Activated T-cell treated with anti-CD3 and anti-CD28 coated beads, Interleukin-2, amount 50 U/mL, for 4 hours (primary cell): ENCODE results near the gene EEF1A1. TPM values are rescaled to one million over a fixed set of nuclear protein-coding genes. Genes with fewer than 3 reads are reported as not detected.
"Not testable (repeated sequence)": the region's sequence is repeated elsewhere in the genome, so short reads cannot be mapped to it uniquely, and the experiment has no call there.

ENCODE experiments used
- ATAC-seq, 2 donors: fragments of 200-7000 bp; cut with Tn5 transposase; one replicate each; pipeline ENCODE4 v1.10.0; 2021
- DNase-seq: peaks from one replicate; pipeline ENCODE4 v3.0.0-alpha.2; 2020
- H3K27me3 Mint-ChIP-seq: one replicate; pipeline ENCODE4 v1.8.0; 2021; ENCODE audit warnings: low read depth, mixed read lengths
- H3K36me3 Mint-ChIP-seq: one replicate; pipeline ENCODE4 v1.8.0; 2022; ENCODE audit warnings: mixed read lengths; ENCODE audit not compliant: insufficient read depth
- H3K4me1 Mint-ChIP-seq: one replicate; pipeline ENCODE4 v1.8.0; 2021; ENCODE audit warnings: low read depth, mixed read lengths
- H3K4me3 Mint-ChIP-seq: one replicate; pipeline ENCODE4 v1.8.0; 2021; ENCODE audit warnings: mild to moderate bottlenecking, moderate library complexity, mixed read lengths
- H3K9me3 Mint-ChIP-seq: one replicate; pipeline ENCODE4 v1.8.0; 2021; ENCODE audit warnings: mixed read lengths
- total RNA-seq, 3 donors: library from RNA; stranded (reverse); gene quantifications; one replicate each; pipeline ENCODE4 v1.2.1, GENCODE V29; 2021

EEF1A1 gene
- total RNA-seq, 3 donors from 2014 or later: 10,240 to 10,910 (median 10,363) TPM

DNA sequence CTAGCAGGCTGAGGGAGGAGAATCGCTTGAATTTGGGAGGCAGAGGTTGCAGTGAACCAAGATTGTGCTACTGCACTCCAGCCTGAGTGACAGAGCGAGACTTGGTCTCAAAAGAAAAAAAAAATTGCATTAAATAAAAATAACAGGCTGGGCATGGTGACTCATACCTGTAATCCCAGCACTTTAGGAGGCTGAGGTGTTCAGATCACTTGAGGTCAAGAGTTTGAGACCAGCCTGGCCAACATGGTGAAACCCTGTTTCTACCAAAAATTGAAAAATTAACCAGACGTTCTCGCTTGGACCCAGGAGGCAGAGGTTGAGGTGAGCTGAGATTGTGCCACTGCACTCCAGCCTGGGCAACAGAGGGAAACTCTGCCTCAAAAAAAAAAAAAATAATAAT, 30.3 kb upstream of the EEF1A1 start:
- not testable (repeated sequence) for H3K36me3 Mint-ChIP-seq, H3K9me3 Mint-ChIP-seq, DNase-seq, ATAC-seq, H3K4me1 Mint-ChIP-seq, H3K27me3 Mint-ChIP-seq, H3K4me3 Mint-ChIP-seq

DNA sequence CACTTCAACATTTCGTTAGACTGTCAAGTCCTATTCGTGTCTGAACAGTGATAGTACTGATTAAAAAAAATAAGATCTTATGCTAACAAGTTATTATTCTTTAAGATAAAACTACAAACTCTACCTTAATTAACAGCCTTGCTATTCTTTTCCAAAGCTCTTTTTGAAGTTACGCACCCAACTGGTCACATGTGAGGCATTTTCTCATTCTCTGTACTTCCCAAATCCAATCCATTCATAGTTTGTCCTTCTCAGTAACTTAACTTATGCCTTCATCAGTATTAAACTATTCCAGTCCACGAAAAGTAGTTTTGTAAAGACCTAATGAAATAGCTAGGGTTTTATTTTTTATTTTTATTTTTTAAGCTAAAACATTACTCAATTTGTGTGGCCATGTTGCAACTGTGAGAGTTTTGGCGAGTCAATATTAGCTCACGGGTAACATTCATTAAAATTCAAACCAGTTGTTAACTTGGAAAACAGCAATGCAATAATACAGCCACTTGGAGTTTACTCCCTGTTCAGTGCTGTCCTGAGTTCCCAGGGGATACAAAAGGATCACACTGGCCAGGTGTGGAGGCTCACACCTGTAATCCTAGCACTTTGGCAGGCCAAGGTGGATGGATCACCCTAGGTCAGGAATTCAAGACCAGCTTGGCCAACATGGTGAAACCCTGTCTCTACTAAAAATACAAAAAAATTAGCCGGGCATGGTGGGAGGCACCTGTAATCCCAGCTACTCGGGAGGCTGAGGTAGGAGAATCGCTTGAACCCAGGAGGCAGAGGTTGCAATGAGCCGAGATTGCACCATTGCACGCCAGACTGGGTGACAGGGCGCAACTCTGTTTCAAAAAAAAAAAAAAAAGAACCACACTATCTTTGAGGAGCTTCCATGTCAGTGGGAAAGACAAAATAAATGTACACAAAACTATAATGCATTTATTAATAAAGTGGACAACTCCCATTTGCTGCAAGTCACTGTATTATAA, 27.9 kb upstream of the EEF1A1 start:
- no peak for DNase-seq
- ATAC-seq: no peak
- H3K9me3 Mint-ChIP-seq: no peaks in the 10 kb centered on the region
- no peaks in the 10 kb centered on the region for H3K27me3 Mint-ChIP-seq
- H3K4me1 Mint-ChIP-seq: no peaks in the 10 kb centered on the region
- no peak overlapping the region for H3K4me3 Mint-ChIP-seq
- no peaks in the 10 kb centered on the region for H3K36me3 Mint-ChIP-seq

GRCh38 chr6:73547036-73547435, 26.2 kb upstream of the EEF1A1 start:
- Mint-ChIP-seq H3K4me1 (no peaks in the 10 kb centered on the region), H3K36me3 (no peaks in the 10 kb centered on the region), H3K9me3 (no peaks in the 10 kb centered on the region), H3K27me3 (no peaks in the 10 kb centered on the region), H3K4me3 (no peak overlapping the region)
- ATAC-seq (no peak), DNase-seq (no peak)

DNA sequence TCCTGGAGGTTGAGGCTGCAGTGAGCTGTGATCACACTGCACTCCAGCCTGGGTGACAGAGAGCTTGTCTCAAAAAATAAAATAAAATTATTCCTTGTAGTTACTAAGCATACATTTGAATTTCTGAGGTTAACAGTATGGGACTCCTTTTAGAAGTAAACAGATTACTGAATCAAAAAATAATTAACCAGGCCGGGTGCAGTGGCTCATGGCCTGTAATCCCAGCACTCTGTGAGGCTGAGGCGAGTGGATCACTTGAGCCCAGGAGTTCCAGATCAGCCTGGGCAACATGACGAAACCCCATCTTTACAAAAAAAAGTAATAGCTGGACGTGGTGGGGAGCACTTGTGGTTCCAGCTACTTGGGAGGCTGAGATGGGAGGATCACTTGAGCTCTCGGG, 22.1 kb upstream of the EEF1A1 start:
- no peaks in the 10 kb centered on the region for H3K36me3 Mint-ChIP-seq
- no peak for DNase-seq
- H3K4me1 Mint-ChIP-seq: no peaks in the 10 kb centered on the region
- ATAC-seq: no peak
- H3K9me3 Mint-ChIP-seq: no peaks in the 10 kb centered on the region
- H3K27me3 Mint-ChIP-seq: no peaks in the 10 kb centered on the region
- H3K4me3 Mint-ChIP-seq: no peak overlapping the region

GRCh38 chr6:73542481-73542880, 21.6 kb upstream of the EEF1A1 start:
- not testable (repeated sequence) for DNase-seq, ATAC-seq, H3K27me3 Mint-ChIP-seq

GRCh38 chr6:73538116-73538779, 17.4 kb upstream of the EEF1A1 start:
- Mint-ChIP-seq H3K27me3 (no peaks in the 10 kb centered on the region), H3K4me3 (no peak overlapping the region), H3K9me3 (no peaks in the 10 kb centered on the region), H3K36me3 (no peaks in the 10 kb centered on the region), H3K4me1 (no peaks in the 10 kb centered on the region)
- no peak for ATAC-seq
- DNase-seq: no peak

More at GRCh38 chr6:73542481-73542880, 21.6 kb upstream of the EEF1A1 start:
- not testable (repeated sequence) for H3K4me3 Mint-ChIP-seq, H3K36me3 Mint-ChIP-seq, H3K4me1 Mint-ChIP-seq, H3K9me3 Mint-ChIP-seq

DNA sequence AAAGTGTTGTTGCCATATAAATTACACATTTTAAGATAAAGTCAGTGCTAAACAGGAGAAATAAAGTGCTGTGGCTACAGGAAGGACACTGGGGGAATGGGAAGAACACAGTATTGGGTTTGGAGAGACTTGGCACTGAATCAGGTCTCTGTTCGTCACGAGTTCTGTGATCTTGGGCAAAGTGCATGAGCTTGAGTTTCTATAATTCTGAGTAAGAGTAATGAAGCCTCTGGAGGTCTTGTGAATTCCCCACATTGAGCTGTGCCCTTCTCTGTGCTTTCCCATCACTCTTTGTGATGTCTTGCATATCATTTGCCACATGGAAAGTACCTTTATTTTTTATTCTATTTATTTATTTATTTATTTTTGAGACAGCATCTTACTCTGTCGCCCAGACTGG, 16.8 kb upstream of the EEF1A1 start:
- ATAC-seq: no peak
- Mint-ChIP-seq H3K4me3 (no peak overlapping the region), H3K9me3 (no peaks in the 10 kb centered on the region), H3K4me1 (no peaks in the 10 kb centered on the region), H3K27me3 (no peaks in the 10 kb centered on the region), H3K36me3 (no peaks in the 10 kb centered on the region)
- DNase-seq: no peak

DNA sequence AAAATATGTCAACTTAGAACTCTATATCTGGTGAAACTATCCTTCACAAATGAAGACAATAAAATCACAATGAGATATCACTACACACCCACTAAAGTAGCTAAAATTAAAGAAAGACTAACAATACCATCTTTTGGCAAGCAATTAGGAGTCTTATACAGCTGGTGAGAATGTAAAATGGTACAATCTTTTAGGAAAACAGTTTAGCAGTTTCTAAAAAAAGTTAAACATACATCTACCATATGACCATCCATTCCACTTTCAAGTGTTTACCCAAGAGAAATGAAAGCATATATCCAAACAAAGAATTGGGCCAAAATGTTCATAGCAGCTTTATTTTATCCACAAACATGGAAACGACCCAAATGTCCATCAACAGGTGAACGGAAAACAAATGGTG, 13.8 kb upstream of the EEF1A1 start:
- Mint-ChIP-seq H3K36me3 (no peaks in the 10 kb centered on the region), H3K27me3 (no peaks in the 10 kb centered on the region), H3K9me3 (no peaks in the 10 kb centered on the region), H3K4me3 (no peak overlapping the region), H3K4me1 (no peaks in the 10 kb centered on the region)
- ATAC-seq: no peak
- no peak for DNase-seq

- no peak for ATAC-seq
- DNase-seq: no peak
- Mint-ChIP-seq H3K4me1 (no peaks in the 10 kb centered on the region), H3K4me3 (no peak overlapping the region), H3K9me3 (no peaks in the 10 kb centered on the region), H3K27me3 (no peaks in the 10 kb centered on the region), H3K36me3 (no peaks in the 10 kb centered on the region)
Observed at GRCh38 chr6:73532293-73532692, 11.5 kb upstream of the EEF1A1 start.

GRCh38 chr6:73528897-73529296, 8.1 kb upstream of the EEF1A1 start:
- DNase-seq (no peak), ATAC-seq (no peak)
- no peaks in the 10 kb centered on the region for H3K9me3 Mint-ChIP-seq
- peaks cover 6% of the 10 kb centered on the region for H3K4me1 Mint-ChIP-seq
- no peak overlapping the region for H3K4me3 Mint-ChIP-seq
- H3K36me3 Mint-ChIP-seq: no peaks in the 10 kb centered on the region
- H3K27me3 Mint-ChIP-seq: no peaks in the 10 kb centered on the region

- peaks cover 13% of the 10 kb centered on the region for H3K4me1 Mint-ChIP-seq
- no peak for DNase-seq
- no peak for ATAC-seq
- H3K4me3 Mint-ChIP-seq: no peak overlapping the region
- no peaks in the 10 kb centered on the region for H3K9me3 Mint-ChIP-seq
- no peaks in the 10 kb centered on the region for H3K27me3 Mint-ChIP-seq
- peaks cover 2% of the 10 kb centered on the region for H3K36me3 Mint-ChIP-seq
Observed at GRCh38 chr6:73525546-73526330, 4.9 kb upstream of the EEF1A1 start.

DNA sequence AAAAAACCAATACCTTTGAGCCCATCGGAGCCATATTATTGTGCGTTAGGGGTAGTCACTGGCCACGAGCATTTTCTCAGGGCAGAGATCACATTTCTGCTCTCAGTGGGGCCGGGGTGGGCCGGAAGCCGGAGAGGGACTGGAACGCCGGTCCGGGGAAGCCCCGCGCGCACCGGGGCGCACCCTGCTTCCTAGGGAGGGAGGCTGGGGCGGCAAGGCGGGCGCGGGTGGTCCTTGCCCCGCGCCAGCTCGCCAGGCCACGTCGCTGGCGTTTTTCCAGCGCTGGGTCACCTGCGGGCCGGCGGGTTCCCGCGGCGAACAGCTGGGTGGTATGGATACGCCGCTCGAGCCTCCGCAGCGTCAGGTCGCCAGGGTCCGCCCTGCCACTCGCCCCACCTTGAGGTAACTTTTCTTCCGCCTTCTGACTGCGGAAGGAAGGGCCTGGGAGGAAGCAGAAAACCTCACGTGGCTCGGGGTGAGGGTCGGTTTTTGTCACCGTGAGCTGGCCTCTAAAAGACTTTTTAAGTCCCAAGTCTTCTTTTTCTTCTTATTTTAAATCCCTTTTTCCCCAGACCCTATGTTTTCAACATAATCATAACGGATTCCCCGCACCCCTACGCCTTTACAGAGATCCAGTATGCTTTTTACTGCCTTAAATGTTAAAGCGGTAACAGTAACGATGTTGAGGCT, 2.7 kb upstream of the EEF1A1 start:
- H3K36me3 Mint-ChIP-seq: peaks cover 24% of the 10 kb centered on the region
- H3K27me3 Mint-ChIP-seq: no peaks in the 10 kb centered on the region
- peak overlapping the region; percentile 98 for H3K4me3 Mint-ChIP-seq
- peaks cover 15% of the 10 kb centered on the region for H3K4me1 Mint-ChIP-seq
- no peaks in the 10 kb centered on the region for H3K9me3 Mint-ChIP-seq
- ATAC-seq (peak; percentile 38 to 47), DNase-seq (peak; percentile 72)

GRCh38 chr6:73521351-73521985, 636 bp upstream of the EEF1A1 start:
- Mint-ChIP-seq H3K27me3 (no peaks in the 10 kb centered on the region), H3K4me3 (peak overlapping the region; percentile 98), H3K36me3 (peaks cover 42% of the 10 kb centered on the region), H3K4me1 (peaks cover 25% of the 10 kb centered on the region), H3K9me3 (no peaks in the 10 kb centered on the region)
- ATAC-seq: peak; percentile 41 to 51
- DNase-seq: peak; percentile 65
